Measurements from ENCODE around the gene TMEM183A. TPM values are rescaled to one million over a fixed set of nuclear protein-coding genes. Genes with fewer than 3 reads are reported as not detected.
A peak's percentile ranks its signal among the peaks of the same experiment; 100 is the strongest.

Gene TMEM183A
- total and polyA plus RNA-seq, 9 of the 15 experiments (the other 6 are each of a cell fraction or from before 2014, with no cell fraction given), result 23.4 to 190 (median 124) TPM

DNA sequence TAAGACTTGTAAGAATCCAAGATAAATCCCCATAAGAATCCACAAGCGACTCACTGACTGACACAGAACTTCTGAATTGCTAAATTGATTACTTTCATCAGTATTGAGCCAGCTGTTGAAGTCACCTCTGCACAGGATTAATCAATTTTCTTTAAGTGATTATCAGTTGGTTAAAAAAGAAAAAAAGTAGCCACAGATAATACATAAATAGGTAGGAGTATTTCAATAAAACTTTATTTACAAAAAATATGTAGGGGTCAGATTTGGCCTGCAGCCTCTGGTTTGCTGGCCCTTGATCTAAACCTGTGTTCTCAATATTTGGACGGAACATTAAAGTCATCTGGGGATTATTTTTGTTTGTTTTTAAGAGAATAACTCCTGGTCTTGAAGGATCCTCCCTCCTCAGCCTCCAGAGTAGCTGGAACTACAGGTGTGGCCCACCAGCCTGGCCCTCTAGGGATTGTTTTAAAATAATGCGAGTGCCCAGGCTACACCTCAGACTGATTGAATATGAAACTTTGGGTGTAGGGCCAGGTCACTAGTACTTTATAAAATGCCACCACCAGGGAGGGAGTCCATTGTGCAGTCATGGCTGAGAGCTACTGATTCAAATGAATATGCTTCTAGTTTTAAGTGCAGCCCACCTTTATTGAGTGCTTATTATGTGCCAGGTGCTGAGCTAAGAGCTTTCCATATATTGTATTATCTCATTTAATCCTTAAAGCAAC lies 6.8 kb upstream of the TMEM183A start:
- WGBS (ENCODE audit: insufficient coverage, low coverage, missing lambda C conversion rate), result 70% methylated on average over 3 of the region's 3 CpGs
- no peak for FAIRE-seq
- intact Hi-C loops (cut with micrococcal nuclease), result loop anchor here (10.0 kb wide), 1 partner anchor 276 kb away; no protein-coding TSS in a partner anchor
- no peak for ATAC-seq
- Histone ChIP-seq H3K27me3 (ENCODE audit: control insufficient read depth in 2 of 2, insufficient read depth in 2 of 2, low read length in 2 of 2) (no peaks in the 10 kb centered on the region), H3K36me3 (ENCODE audit: control insufficient read depth, insufficient read depth, low read length) (no peaks in the 10 kb centered on the region), H3K79me2 (ENCODE audit: control insufficient read depth, insufficient read depth, low read length) (no peaks in the 10 kb centered on the region), H4K20me1 (replicated peaks; ENCODE audit: control insufficient read depth, insufficient read depth, low read length) (no peaks in the 10 kb centered on the region), H2AFZ (ENCODE audit: low read depth, low read length) (peak overlapping the region; percentile 89; the same call in 1 of the 2 replicates), H3K27ac (ENCODE audit: extremely low read depth, low read depth, low read length) (no peak overlapping the region), H3K4me3 (no peak overlapping the region), H3K4me1 (replicated peaks in 1 of 2; ENCODE audit: control insufficient read depth in 2 of 2, insufficient read depth in 2 of 2, low read length in 2 of 2) (peaks cover 12 to 14% of the 10 kb centered on the region in 2 experiments), H3K4me2 (ENCODE audit: insufficient read depth, low read length) (no peak overlapping the region), H3K9ac (ENCODE audit: insufficient read depth in 1 of 2, low read depth in 2 of 2, low read length in 2 of 2) (no peak overlapping the region), H3K9me3 (replicated peaks; ENCODE audit: control insufficient read depth, insufficient read depth, low read depth, low read length) (no peaks in the 10 kb centered on the region), H3K9me1 (ENCODE audit: control insufficient read depth, insufficient read depth, low read length) (no peaks in the 10 kb centered on the region)
- in situ Hi-C loops (cut with MboI), result no loop called here
- CTCF ChIA-PET (ENCODE audit: low intra/inter-chr PET ratio), result interaction anchor here (1.7 kb wide), 1 partner anchor 62 kb away, joined by 9 read pairs; no protein-coding TSS in a partner anchor
- DNase-seq (ENCODE audit: extremely low read depth in 1 of 4, low spot score in 3 of 4), result no peak
- no peak for TF ChIP-seq ARID2 (IDR thresholded peaks at IDR 0.05)
- no peak for TF ChIP-seq NFIC (IDR thresholded peaks at IDR 0.05)
- TF ChIP-seq ZBTB40 (IDR thresholded peaks at IDR 0.05), result peak; percentile 93
- peak; percentile 40; the same call in 1 of the 2 replicates for TF ChIP-seq ZBTB40 (CRISPR knock-in tag; IDR thresholded peaks at IDR 0.05)
- no TSS peak for BruUV-seq (replicated peaks)
- POLR2A ChIA-PET, result interaction anchor here (0.8 to 1.6 kb wide), 5 partner anchors 11 to 56 kb away, joined by 3 to 6 read pairs (median 3); no protein-coding TSS in a partner anchor
